ENCODE measurements around the gene PGS1. TPM values are rescaled to one million over a fixed set of nuclear protein-coding genes. Genes with fewer than 3 reads are reported as not detected.

Gene PGS1
- total RNA-seq, 2 experiments from 2014 or later: 70.2 to 73.2 TPM

DNA sequence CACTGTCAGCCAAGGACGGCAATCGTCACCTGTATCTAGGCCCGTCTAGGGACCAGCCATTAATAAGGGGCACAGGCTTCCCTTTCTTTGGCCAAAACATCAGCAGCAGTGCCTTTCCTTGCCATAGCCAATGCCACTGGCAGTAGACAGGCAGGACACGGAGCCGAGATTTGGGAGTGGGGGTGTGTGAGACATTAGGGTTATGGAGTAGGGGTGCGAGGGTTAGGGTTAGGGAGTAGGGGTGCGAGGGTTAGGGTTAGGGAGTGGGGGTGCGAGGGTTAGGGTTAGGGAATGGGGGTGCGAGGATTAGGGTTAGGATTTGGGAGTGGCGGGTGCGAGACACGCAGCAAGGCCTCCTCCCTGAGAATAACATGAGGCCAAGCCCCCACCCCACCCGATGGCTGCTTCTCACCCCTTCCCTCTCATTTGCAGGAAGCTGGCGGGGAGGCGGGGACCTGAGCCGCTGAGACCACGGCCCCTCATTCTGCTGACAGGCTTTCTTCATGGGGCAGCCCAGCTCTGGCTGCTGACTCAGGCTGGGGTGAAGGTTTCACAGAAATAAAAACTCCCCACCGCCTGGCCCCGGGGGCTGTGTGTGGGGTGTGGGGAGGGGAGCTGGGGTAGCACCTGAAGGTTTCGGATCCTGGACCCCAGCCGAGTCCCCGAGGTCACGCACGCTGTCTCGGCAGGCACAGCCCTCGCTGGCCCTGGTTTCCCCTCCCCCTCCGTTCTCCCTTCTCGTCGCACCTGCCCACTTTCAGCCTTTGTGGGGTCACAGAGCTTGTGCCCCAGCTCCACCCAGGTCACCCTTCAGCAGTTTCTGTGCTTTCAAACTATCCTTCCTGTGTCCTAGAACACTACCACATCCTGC is 93.8 kb downstream of the PGS1 start:
- POLR2A ChIA-PET: no interaction called here
- Mint-ChIP-seq H3K36me3 (no peaks in the 10 kb centered on the region), H3K27ac (no peak overlapping the region), H3K4me1 (peaks cover 13% of the 10 kb centered on the region), H3K27me3 (peaks cover 3% of the 10 kb centered on the region), H3K9me3 (no peaks in the 10 kb centered on the region), H3K4me3 (no peak overlapping the region)
- no peak for ATAC-seq (ENCODE audit: low read depth)
- DNase-seq: no peak

- H3K9me3 Mint-ChIP-seq: no peaks in the 10 kb centered on the region
- H3K27ac Mint-ChIP-seq: no peak overlapping the region
- no peak overlapping the region for H3K4me3 Mint-ChIP-seq
- H3K27me3 Mint-ChIP-seq: peaks cover 3% of the 10 kb centered on the region
- ATAC-seq (ENCODE audit: low read depth) (no peak), DNase-seq (no peak)
- peaks cover 13% of the 10 kb centered on the region for H3K4me1 Mint-ChIP-seq
- POLR2A ChIA-PET: no interaction called here
- H3K36me3 Mint-ChIP-seq: no peaks in the 10 kb centered on the region
These were observed 95.6 kb downstream of the PGS1 start for GRCh38 chr17:78473951-78474613.

Other genes starting within 250 kb of the PGS1 start
- 100 to 1,000 TPM; 638 to 646 TPM for gene TMC6, start 249.9 kb upstream of the PGS1 start, total RNA-seq
- gene TMC8, start 247.9 kb upstream of the PGS1 start, total RNA-seq: 100 to 1,000 TPM; 336 to 340 TPM
- gene C17orf99, start 232.3 kb upstream of the PGS1 start, total RNA-seq: not detected
- 10 to 100 TPM; 43.2 to 50.5 TPM for gene SYNGR2, start 210.1 kb upstream of the PGS1 start, total RNA-seq
- 10 to 100 TPM; 93.1 to 97.8 TPM for gene TK1, start 191.6 kb upstream of the PGS1 start, total RNA-seq
- gene AFMID, start 191.3 kb upstream of the PGS1 start, total RNA-seq: 10 to 100 TPM; 11.3 to 13.4 TPM
- 10 to 100 TPM; 54.9 to 65.2 TPM for gene BIRC5, start 164.4 kb upstream of the PGS1 start, total RNA-seq
- gene TMEM235, start 147.0 kb upstream of the PGS1 start, total RNA-seq: not detected
- 1 to 10 TPM; 6.6 to 6.7 TPM for gene SOCS3, start 18.6 kb upstream of the PGS1 start, total RNA-seq
- under 1 TPM; 0.03 to 0.44 TPM for gene DNAH17, start 198.7 kb downstream of the PGS1 start, total RNA-seq

Data from activated naive CD8-positive, alpha-beta T cell treated with anti-CD3 and anti-CD28 coated beads, Interleukin-2, amount 10 ng/mL, durations not matched to agents 7 days and 5 days (primary cell).